Stimulated activated memory B cell treated with anti-CD40 and anti-IgM and Interleukin-4, amounts not matched to agents 10 μg/mL and 1 μg/mL and 100 μg/mL, for 72 hours (primary cell): ENCODE results near the gene TTPAL.
A peak's percentile ranks its signal among the peaks of the same experiment; 100 is the strongest.
"Not testable (repeated sequence)": the region's sequence is repeated elsewhere in the genome, so short reads cannot be mapped to it uniquely, and the experiment has no call there.

Experiments
- ATAC-seq: fragments of 150-1000 bp; cut with Tn5 transposase; 2 replicates; pipeline ENCODE4 v1.10.0; 2021
- H3K27ac Mint-ChIP-seq: one replicate; pipeline ENCODE4 v1.8.0; 2022; ENCODE audit warnings: mild to moderate bottlenecking, mixed read lengths
- H3K27me3 Mint-ChIP-seq: one replicate; pipeline ENCODE4 v1.8.0; 2022; ENCODE audit warnings: mixed read lengths
- H3K36me3 Mint-ChIP-seq: one replicate; pipeline ENCODE4 v1.8.0; 2022; ENCODE audit warnings: mixed read lengths
- H3K4me1 Mint-ChIP-seq: one replicate; pipeline ENCODE4 v1.8.0; 2022; ENCODE audit warnings: mixed read lengths
- H3K4me3 Mint-ChIP-seq: one replicate; pipeline ENCODE4 v1.8.0; 2022; ENCODE audit warnings: mild to moderate bottlenecking, moderate library complexity, mixed read lengths
- H3K9me3 Mint-ChIP-seq: one replicate; pipeline ENCODE4 v1.8.0; 2022; ENCODE audit warnings: mixed read lengths

The TTPAL gene

DNA sequence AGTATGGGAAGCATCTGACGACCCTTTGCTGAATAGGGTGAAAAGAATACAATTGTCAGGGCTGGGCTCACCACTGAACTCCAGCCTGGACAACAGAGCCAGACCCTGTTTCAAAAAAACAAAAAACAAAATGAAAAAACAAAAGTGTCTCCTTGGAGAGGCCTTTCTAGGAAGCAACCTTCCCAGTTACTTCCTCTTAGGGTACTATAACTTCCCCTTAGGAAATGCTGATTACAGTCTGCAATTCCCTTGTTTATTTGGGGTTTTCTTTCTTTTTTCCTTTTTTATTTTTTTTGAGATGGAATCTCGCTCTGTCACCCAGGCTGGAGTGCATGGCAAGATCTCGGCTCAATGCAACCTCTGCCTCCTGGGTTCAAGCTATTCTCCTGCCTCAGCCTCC lies 20.5 kb upstream of the TTPAL start:
- no peak for ATAC-seq
- H3K4me3 Mint-ChIP-seq, result no peak overlapping the region
- H3K4me1 Mint-ChIP-seq, result no peaks in the 10 kb centered on the region
- no peaks in the 10 kb centered on the region for H3K27me3 Mint-ChIP-seq
- H3K9me3 Mint-ChIP-seq, result no peaks in the 10 kb centered on the region
- no peaks in the 10 kb centered on the region for H3K36me3 Mint-ChIP-seq
- no peak overlapping the region for H3K27ac Mint-ChIP-seq

DNA sequence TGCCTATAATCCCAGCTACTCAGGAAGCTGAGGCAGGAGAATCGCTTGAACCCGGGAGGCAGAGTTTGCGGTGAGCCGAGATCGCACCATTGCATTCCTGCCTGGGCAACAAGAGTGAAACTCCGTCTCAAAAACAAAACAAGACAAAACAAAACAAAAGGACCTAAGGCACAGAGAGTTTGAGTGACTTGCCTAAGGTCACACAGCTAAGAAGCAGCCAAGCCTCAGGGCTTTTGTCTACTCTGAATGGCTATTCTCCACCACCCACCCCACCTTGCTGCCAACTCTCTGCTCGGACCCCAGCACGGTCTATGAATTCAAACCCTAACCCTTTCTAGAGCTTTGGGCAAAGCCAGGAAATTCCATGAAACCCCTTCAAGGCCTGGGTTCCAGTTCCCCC lies 19.1 kb upstream of the TTPAL start:
- no peak for ATAC-seq
- Mint-ChIP-seq H3K9me3 (no peaks in the 10 kb centered on the region), H3K27ac (no peak overlapping the region), H3K4me3 (no peak overlapping the region), H3K27me3 (no peaks in the 10 kb centered on the region), H3K36me3 (no peaks in the 10 kb centered on the region), H3K4me1 (no peaks in the 10 kb centered on the region)

DNA sequence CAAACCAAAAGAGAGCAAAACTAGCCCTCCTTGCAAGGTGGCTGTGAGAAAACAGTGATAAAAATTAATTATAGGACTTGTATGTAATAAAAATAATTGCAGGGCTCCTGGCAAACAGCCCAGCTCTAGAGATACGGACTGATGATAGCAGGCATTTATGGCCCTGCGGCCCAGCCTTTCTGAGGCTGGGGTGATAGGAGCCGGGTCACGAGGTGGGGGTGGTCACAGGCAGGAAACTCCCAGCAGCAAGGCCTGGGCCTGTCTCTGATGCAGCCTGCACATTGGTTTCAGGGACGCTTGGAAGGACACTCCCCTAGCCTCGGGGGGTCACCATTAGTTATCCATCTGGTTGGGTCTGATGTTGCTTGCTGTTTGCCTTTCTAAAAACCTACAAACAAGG lies 18.7 kb upstream of the TTPAL start:
- H3K4me3 Mint-ChIP-seq, result no peak overlapping the region
- no peaks in the 10 kb centered on the region for H3K36me3 Mint-ChIP-seq
- H3K27me3 Mint-ChIP-seq, result no peaks in the 10 kb centered on the region
- no peaks in the 10 kb centered on the region for H3K9me3 Mint-ChIP-seq
- ATAC-seq, result no peak
- no peaks in the 10 kb centered on the region for H3K4me1 Mint-ChIP-seq
- H3K27ac Mint-ChIP-seq, result no peak overlapping the region

DNA sequence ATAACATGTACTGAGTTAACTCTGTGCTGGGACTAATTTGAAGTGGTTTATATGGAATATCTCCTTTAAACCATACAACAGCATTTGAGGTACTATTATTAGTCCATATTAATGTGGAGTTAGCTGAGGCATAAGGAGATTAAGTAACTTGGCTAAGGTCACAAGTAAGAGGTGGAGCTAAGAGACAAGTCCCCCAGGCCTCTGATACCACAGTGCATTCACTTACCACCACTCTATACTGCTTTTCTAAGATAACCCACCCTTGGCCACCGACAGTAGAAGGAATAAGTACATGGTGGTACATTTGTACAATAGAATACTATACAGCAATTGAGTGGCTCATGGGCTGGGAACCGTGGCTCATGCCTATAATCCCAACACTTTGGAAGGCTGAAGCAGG lies 16.4 kb upstream of the TTPAL start:
- ATAC-seq, result no peak
- Mint-ChIP-seq H3K9me3 (no peaks in the 10 kb centered on the region), H3K4me1 (no peaks in the 10 kb centered on the region), H3K4me3 (no peak overlapping the region), H3K27ac (no peak overlapping the region), H3K36me3 (no peaks in the 10 kb centered on the region), H3K27me3 (no peaks in the 10 kb centered on the region)

DNA sequence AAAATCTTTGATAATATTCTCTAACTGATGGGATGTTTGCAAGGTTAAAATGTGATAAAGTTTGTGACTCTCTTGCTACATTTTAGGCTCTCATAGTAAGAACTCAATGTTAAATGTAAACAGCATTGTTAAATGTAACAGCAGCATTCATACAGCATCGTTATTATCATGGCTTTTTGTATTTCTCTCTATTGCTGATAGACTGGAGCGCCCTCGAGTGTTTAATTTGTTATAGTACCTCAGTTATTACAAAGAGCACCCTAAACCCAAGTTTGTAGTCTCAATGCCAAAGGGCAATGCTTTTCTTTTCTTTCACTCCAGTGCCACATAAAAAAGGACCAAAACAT lies 14.9 kb upstream of the TTPAL start:
- Mint-ChIP-seq H3K4me1 (no peaks in the 10 kb centered on the region), H3K27ac (no peak overlapping the region), H3K9me3 (no peaks in the 10 kb centered on the region), H3K36me3 (no peaks in the 10 kb centered on the region), H3K4me3 (no peak overlapping the region), H3K27me3 (no peaks in the 10 kb centered on the region)
- ATAC-seq, result no peak

DNA sequence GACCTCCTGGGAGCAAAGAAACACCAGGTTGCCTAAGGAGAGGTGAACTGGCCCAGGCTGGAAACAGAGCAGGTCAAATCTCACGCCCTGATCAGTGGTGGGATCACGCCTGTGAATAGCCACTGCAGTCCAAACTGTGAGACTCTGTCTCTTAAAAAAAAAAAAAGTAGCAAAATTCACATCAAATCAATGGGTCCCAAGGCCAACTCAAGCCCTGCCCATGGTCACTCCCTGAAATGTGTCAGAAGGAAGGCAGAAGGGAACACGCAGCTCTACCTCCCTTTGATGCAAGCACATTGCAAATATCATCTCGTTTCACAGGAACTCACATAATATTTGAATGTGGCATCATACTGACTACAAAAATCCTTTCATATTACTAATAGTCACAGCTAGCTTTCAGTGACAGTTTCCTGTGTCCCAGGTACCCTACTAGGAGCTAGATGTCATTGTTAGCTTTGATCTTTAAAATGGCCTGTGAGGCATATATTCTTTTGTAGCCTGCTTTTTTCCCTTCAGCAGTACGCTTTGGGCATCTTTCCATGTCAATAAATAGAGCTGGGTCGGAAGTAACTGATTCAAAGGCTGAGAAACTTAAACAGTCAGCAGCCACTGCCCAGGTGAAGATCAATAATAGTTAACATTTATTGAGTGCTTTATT lies 14.4 kb upstream of the TTPAL start:
- Mint-ChIP-seq H3K27me3 (no peaks in the 10 kb centered on the region), H3K36me3 (no peaks in the 10 kb centered on the region), H3K9me3 (no peaks in the 10 kb centered on the region), H3K4me1 (no peaks in the 10 kb centered on the region), H3K27ac (no peak overlapping the region), H3K4me3 (no peak overlapping the region)
- ATAC-seq, result no peak

DNA sequence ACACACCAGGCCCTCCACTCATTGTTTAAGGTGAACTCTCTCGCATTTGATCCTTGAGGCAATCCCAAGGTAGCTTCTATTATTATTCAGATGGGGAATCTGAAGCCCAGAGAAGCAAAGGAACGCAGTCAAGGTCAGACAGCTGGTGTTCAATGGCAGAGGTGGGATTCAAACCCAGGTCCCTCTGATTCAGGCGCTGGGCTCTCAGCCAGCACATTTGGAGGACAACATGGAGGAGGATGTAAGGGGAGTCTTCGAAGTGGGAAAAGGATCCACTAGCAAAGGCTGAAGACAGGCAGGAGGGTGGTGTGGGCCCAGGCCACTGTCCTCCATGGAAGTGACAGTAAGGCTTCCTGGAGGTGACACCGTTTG lies 13.9 kb upstream of the TTPAL start:
- Mint-ChIP-seq H3K9me3 (no peaks in the 10 kb centered on the region), H3K27ac (no peak overlapping the region), H3K4me3 (no peak overlapping the region), H3K36me3 (no peaks in the 10 kb centered on the region), H3K27me3 (peaks cover 5% of the 10 kb centered on the region), H3K4me1 (no peaks in the 10 kb centered on the region)
- ATAC-seq, result no peak

DNA sequence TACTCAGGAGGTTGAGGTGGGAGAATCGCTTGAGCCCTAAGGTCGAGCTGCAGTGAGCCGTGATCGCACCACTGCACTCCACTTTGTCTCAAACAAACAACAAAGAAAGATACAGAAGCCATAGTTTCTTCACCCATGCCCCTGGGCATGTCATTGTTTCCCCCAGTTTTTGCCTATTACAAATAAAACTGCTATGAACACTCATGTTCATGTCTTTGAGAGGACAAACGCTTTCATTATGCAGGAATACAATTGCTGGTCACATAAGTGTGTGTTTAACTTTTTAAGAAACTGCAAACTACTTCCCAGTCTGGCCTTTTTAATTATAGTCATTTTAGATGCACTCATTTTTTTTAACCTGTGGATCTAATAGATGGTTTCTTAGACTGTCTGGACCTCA lies 12.2 kb upstream of the TTPAL start:
- H3K36me3 Mint-ChIP-seq, result no peaks in the 10 kb centered on the region
- no peaks in the 10 kb centered on the region for H3K9me3 Mint-ChIP-seq
- no peaks in the 10 kb centered on the region for H3K4me1 Mint-ChIP-seq
- H3K27me3 Mint-ChIP-seq, result peaks cover 22% of the 10 kb centered on the region
- H3K27ac Mint-ChIP-seq, result no peak overlapping the region
- H3K4me3 Mint-ChIP-seq, result no peak overlapping the region
- ATAC-seq, result no peak

DNA sequence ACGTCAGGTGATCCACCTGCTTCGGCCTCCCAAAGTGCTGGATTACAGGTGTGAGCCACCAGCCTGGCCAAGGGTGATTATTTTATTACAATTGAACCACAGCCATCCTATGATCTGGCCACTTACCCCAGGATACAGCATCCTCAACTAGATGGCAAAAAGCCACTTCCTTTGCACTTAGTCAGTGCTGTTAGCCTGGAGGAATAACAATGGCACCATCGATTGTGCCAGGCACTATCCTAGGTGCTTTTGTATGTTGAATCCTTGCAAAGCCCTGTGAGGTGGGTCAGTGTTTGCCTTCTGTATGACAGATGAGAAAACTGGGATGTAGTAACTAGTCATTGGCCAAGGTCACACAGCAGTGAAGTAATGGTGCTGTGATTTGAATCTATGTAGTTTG lies 11.2 kb upstream of the TTPAL start:
- no peaks in the 10 kb centered on the region for H3K4me1 Mint-ChIP-seq
- H3K27ac Mint-ChIP-seq, result no peak overlapping the region
- H3K36me3 Mint-ChIP-seq, result no peaks in the 10 kb centered on the region
- H3K9me3 Mint-ChIP-seq, result no peaks in the 10 kb centered on the region
- H3K4me3 Mint-ChIP-seq, result no peak overlapping the region
- H3K27me3 Mint-ChIP-seq, result peaks cover 24% of the 10 kb centered on the region
- no peak for ATAC-seq

DNA sequence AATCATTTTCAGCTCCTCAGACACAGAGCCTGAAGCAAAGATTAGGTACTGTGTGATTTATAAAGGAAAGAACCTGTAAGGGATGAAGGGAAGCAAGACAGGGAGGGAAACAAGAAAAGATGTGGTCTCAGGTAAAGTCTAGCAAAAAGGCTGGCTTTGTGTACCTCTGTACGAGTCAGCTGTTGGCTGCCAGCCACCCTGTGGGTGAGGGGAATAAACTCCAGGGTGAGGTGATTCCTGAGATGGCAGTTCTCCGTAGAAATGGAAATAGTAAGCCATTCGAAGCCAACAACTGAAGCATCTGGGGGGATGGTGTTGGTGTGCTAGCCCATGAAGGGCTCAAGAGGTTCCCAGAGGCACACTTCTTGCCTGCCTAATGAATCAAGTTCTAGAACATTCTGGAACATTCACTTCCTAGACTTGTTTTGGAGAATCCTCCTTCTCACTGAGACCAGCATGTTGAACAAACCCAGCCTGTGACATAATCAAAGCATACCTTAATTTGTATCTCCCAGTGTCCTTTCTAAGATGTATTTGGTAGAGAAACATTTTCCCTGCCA lies 10.6 kb upstream of the TTPAL start:
- Mint-ChIP-seq H3K27ac (no peak overlapping the region), H3K4me1 (no peaks in the 10 kb centered on the region), H3K27me3 (peaks cover 24% of the 10 kb centered on the region), H3K36me3 (no peaks in the 10 kb centered on the region), H3K4me3 (no peak overlapping the region), H3K9me3 (no peaks in the 10 kb centered on the region)
- ATAC-seq, result no peak

DNA sequence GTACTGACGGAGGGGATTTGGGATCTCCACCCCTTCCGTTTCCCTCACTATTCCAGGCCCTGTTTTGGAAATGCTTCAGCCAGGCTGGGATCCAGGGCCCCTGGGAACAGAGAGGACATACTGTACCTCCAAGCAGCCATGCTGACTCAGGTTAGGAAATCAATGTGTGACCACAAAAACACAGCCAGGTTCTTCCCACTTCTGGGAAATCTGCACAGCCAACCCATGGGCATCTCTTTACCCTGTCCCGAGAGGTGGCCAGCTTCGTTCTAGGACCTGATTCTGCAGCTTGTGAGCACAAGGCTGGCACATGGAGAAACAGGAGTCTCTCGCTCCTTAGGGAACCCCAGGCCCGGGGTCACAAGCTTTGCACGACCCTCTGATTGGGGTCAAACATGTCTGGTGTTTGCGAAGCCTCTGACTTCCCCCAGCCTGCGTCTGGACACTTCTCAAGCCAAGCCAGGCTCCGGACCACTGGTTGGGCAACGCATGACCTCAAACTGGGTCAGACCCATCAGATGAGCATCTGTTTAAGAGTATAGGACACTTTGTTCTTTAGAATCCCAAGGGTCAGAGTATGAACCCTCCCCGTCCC lies 8.3 kb upstream of the TTPAL start:
- H3K4me3 Mint-ChIP-seq, result no peak overlapping the region
- H3K9me3 Mint-ChIP-seq, result no peaks in the 10 kb centered on the region
- H3K27me3 Mint-ChIP-seq, result peaks cover 24% of the 10 kb centered on the region
- no peaks in the 10 kb centered on the region for H3K4me1 Mint-ChIP-seq
- ATAC-seq, result no peak
- H3K36me3 Mint-ChIP-seq, result no peaks in the 10 kb centered on the region
- H3K27ac Mint-ChIP-seq, result no peak overlapping the region

DNA sequence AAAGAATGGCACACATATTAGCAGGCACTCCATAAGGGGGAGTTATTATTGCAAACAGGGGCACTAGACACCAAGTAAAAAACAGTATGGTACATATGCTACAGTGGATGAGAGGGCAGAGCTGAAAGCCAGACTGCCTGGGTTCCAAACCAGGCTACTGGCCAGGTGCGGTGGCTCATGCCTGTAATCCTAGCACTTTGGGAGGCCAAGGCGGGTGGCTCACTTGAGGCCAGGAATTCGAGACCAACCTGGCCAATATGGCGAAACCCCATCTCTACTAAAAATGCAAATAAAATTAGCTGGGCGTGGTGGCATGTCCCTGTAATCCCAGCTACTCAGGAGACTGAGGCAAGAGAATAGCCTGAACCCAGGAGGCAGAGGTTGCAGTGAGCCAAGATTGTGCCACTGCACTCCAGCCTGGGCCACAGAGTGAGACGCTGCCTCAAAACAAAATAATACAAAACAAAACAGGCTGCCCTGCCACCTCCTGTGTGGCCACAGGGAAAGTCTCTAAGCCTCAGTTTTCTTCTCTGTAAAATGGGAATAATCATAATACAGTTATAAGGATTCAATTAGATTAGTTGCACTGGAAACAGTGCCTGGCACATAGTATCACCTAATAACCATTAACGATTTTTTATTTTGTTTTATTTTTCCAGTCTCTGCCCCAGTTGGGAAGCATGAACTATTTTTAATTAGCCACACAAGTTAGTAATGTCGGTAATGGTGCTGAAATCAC lies 7.5 kb upstream of the TTPAL start:
- Mint-ChIP-seq H3K4me1 (no peaks in the 10 kb centered on the region), H3K36me3 (no peaks in the 10 kb centered on the region), H3K4me3 (no peak overlapping the region), H3K9me3 (no peaks in the 10 kb centered on the region), H3K27ac (no peak overlapping the region), H3K27me3 (peaks cover 24% of the 10 kb centered on the region)
- no peak for ATAC-seq

DNA sequence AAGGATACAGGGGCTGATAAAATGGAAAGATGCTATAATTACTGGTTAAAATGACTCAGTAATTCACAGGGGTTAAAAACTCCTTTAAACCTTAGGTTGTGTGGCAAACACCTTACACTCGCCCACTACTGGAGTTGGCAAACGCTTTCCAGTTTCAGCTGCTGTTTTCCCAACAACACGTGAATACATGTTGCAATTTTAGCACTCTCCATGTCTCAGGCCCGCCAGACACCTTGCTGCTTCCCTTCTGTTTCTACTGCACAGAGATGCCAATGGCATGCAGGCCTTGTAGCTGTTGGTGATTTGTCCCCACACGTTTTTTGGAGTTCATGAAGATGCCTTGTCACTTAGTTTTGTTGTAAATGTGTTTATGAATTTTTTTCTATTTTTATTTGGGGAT lies 5.3 kb upstream of the TTPAL start:
- peaks cover 5% of the 10 kb centered on the region for H3K4me1 Mint-ChIP-seq
- no peak overlapping the region for H3K27ac Mint-ChIP-seq
- H3K36me3 Mint-ChIP-seq, result no peaks in the 10 kb centered on the region
- peaks cover 24% of the 10 kb centered on the region for H3K27me3 Mint-ChIP-seq
- no peak overlapping the region for H3K4me3 Mint-ChIP-seq
- ATAC-seq, result no peak
- no peaks in the 10 kb centered on the region for H3K9me3 Mint-ChIP-seq

DNA sequence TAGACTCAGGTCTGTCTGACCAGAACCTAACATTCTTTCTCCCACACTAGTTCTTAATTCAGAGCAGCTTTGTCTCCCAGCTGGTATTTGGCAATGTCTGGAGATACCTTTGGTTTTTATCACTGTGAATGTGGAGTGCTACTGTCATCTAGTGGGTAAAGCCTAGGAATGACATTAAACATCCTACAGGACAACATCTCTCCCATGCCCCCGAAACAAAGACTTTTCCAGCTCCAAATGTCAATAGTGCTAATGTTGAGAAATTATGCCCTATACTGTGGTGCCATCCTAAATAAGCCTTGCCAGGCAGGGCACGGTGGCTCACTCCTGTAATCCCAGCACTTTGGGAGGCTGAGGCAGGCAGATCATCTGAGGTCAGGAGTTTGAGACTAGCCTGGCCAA lies 4.2 kb upstream of the TTPAL start:
- no peaks in the 10 kb centered on the region for H3K9me3 Mint-ChIP-seq
- no peaks in the 10 kb centered on the region for H3K36me3 Mint-ChIP-seq
- no peak overlapping the region for H3K4me3 Mint-ChIP-seq
- H3K4me1 Mint-ChIP-seq, result peaks cover 15% of the 10 kb centered on the region
- no peak overlapping the region for H3K27ac Mint-ChIP-seq
- H3K27me3 Mint-ChIP-seq, result peaks cover 22% of the 10 kb centered on the region
- no peak for ATAC-seq

DNA sequence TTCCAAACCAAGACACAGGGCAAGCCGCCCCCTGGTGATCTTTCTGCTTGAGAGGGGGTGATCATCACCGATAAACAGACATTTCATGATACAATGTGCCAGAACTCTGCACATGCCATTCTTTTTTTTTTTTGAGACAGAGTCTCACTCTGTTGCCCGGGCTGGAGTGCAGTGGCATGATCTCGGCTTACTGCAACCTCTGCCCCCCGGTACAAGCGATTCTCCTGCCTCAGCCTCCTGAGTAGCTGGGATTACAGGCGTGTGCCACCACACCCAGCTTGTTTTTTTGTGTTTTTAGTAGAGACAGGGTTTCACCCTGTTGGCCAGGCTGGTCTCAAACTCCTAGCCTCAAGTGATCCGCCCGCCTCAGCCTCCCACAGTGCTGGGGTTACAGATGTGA lies 3.4 kb upstream of the TTPAL start:
- not testable (repeated sequence) for H3K4me3 Mint-ChIP-seq, H3K36me3 Mint-ChIP-seq, H3K27ac Mint-ChIP-seq, ATAC-seq, H3K9me3 Mint-ChIP-seq
- peaks cover 14% of the 10 kb centered on the region for H3K27me3 Mint-ChIP-seq
- H3K4me1 Mint-ChIP-seq, result peaks cover 22% of the 10 kb centered on the region

DNA sequence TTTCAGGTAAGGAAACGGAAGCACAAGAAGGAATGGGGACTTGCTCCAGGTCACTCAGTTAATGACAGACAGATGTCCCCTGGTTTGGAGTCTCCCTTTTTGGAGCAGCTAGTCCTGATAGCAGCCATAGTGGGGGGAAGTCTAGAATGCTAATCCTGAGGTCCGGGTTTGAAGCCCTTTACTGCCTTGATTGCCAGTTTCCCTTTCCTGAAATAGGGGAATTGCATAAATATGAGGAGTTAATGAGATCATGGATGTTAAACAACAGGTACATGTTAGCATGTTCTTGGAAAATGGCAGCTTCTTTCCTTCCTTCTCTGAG lies 341 bp upstream of the TTPAL start:
- Mint-ChIP-seq H3K4me3 (peak overlapping the region; percentile 92), H3K4me1 (peaks cover 46% of the 10 kb centered on the region), H3K36me3 (peaks cover 4% of the 10 kb centered on the region), H3K27ac (peak overlapping the region; percentile 97), H3K27me3 (no peaks in the 10 kb centered on the region), H3K9me3 (no peaks in the 10 kb centered on the region)
- ATAC-seq, result no peak
